Measurements from ENCODE around the gene CRYGN.

DNA sequence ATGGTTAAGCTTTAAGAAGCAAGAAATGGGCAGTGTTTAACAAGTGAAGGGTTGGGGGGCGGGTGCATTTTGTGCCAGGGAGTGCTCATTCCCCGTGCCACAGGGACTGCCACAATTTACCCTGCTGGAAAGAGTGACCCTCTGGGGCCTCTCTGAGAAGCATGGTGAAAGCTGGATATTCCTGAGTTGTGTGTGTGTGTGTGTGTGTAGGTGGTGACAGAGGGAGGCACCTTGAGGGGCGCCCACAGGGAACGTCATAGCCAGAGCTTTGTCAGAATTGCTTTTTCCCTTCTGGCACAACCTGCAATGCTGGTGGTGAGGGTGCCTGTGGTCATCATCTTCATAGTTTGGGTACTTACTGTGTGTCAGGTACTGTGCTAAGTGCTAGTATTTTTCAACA, 27.6 kb downstream of the CRYGN start:
- TF ChIP-seq, protein P1, sequence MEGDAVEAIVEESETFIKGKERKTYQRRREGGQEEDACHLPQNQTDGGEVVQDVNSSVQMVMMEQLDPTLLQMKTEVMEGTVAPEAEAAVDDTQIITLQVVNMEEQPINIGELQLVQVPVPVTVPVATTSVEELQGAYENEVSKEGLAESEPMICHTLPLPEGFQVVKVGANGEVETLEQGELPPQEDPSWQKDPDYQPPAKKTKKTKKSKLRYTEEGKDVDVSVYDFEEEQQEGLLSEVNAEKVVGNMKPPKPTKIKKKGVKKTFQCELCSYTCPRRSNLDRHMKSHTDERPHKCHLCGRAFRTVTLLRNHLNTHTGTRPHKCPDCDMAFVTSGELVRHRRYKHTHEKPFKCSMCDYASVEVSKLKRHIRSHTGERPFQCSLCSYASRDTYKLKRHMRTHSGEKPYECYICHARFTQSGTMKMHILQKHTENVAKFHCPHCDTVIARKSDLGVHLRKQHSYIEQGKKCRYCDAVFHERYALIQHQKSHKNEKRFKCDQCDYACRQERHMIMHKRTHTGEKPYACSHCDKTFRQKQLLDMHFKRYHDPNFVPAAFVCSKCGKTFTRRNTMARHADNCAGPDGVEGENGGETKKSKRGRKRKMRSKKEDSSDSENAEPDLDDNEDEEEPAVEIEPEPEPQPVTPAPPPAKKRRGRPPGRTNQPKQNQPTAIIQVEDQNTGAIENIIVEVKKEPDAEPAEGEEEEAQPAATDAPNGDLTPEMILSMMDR (IDR thresholded peaks at IDR 0.05; ENCODE audit: insufficient read depth, low read length): no peak
- TF ChIP-seq POLR2AphosphoS5 (IDR thresholded peaks at IDR 0.05; ENCODE audit: low read depth): no peak
- TF ChIP-seq, protein P2, sequence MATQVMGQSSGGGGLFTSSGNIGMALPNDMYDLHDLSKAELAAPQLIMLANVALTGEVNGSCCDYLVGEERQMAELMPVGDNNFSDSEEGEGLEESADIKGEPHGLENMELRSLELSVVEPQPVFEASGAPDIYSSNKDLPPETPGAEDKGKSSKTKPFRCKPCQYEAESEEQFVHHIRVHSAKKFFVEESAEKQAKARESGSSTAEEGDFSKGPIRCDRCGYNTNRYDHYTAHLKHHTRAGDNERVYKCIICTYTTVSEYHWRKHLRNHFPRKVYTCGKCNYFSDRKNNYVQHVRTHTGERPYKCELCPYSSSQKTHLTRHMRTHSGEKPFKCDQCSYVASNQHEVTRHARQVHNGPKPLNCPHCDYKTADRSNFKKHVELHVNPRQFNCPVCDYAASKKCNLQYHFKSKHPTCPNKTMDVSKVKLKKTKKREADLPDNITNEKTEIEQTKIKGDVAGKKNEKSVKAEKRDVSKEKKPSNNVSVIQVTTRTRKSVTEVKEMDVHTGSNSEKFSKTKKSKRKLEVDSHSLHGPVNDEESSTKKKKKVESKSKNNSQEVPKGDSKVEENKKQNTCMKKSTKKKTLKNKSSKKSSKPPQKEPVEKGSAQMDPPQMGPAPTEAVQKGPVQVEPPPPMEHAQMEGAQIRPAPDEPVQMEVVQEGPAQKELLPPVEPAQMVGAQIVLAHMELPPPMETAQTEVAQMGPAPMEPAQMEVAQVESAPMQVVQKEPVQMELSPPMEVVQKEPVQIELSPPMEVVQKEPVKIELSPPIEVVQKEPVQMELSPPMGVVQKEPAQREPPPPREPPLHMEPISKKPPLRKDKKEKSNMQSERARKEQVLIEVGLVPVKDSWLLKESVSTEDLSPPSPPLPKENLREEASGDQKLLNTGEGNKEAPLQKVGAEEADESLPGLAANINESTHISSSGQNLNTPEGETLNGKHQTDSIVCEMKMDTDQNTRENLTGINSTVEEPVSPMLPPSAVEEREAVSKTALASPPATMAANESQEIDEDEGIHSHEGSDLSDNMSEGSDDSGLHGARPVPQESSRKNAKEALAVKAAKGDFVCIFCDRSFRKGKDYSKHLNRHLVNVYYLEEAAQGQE (IDR thresholded peaks at IDR 0.05; ENCODE audit: insufficient replicate concordance, low read depth): no peak

Measured in HL-60 (cell line).